IMR-90 (cell line): ENCODE measurements around the gene TBXAS1. TPM values are rescaled to one million over a fixed set of nuclear protein-coding genes. Genes with fewer than 3 reads are reported as not detected.

Experiments
- ATAC-seq: fragments of 200-7000 bp; cut with Tn5 transposase; 2 replicates; pipeline ENCODE4 v1.9.1; 2020; ENCODE audit warnings: low read depth, mild to moderate bottlenecking, moderate library complexity
- BruUV-seq: library from RNA; stranded (reverse); fragments of 400-500 nt; replicated peaks from 2 replicates; lab custom pipeline; 2021; lab: Mats Ljungman, UMichigan
- CTCF ChIA-PET: fragments of 300-600 bp; formaldehyde crosslinking; extraction: SDS; loops from one replicate; lab custom pipeline; 2021; ENCODE audit warnings: antibody characterized with exemption; lab: Yijun Ruan, JAX
- POLR2A ChIA-PET: fragments of 300-600 bp; sonication (Branson Sonifier 250); formaldehyde crosslinking; loops from one replicate; lab custom pipeline; 2022; ENCODE audit warnings: antibody characterized with exemption; ENCODE audit not compliant: unreplicated experiment; lab: Charles Lee
- DNase-seq: peaks from one replicate; pipeline ENCODE4 v3.0.0; 2013
- H2AFZ ChIP-seq: replicated peaks from 2 replicates; pipeline ENCODE3; 2013; ENCODE audit warnings: low read length, mild to moderate bottlenecking; ENCODE audit not compliant: poor library complexity
- H2AK5ac ChIP-seq: 2 replicates; pipeline ENCODE4 v1.6.1; 2013; ENCODE audit warnings: low read depth, low read length, inconsistent platforms
- H2AK9ac ChIP-seq: replicated peaks from 2 replicates; pipeline ENCODE3; 2013; ENCODE audit warnings: mild to moderate bottlenecking, low read depth, low read length, moderate library complexity; ENCODE audit not compliant: poor library complexity
- H2BK120ac ChIP-seq: 2 replicates; pipeline ENCODE4 v1.6.1; 2013; ENCODE audit warnings: low read depth, low read length, inconsistent platforms
- H2BK15ac ChIP-seq: 3 replicates; pipeline ENCODE4 v1.6.1; 2013; ENCODE audit warnings: low read depth, low read length, inconsistent platforms
- H2BK20ac ChIP-seq: 2 replicates; pipeline ENCODE4 v1.6.1; 2013; ENCODE audit warnings: low read depth, mild to moderate bottlenecking, inconsistent platforms, low read length, moderate library complexity
- H2BK5ac ChIP-seq: 2 replicates; pipeline ENCODE4 v1.6.1; 2013; ENCODE audit warnings: mild to moderate bottlenecking, low read depth, low read length, inconsistent platforms; ENCODE audit not compliant: poor library complexity, severe bottlenecking
- H3K14ac ChIP-seq: replicated peaks from 2 replicates; pipeline ENCODE4 v1.6.1; 2013; ENCODE audit warnings: low read depth, low read length, inconsistent platforms
- H3K18ac ChIP-seq: 2 replicates; pipeline ENCODE4 v1.6.1; 2013; ENCODE audit warnings: low read depth, low read length, control low read depth
- H3K23ac ChIP-seq: 2 replicates; pipeline ENCODE4 v1.6.1; 2013; ENCODE audit warnings: low read depth, low read length, inconsistent platforms
- H3K27ac ChIP-seq: 2 replicates; pipeline ENCODE4 v1.5.1; 2013; ENCODE audit warnings: mild to moderate bottlenecking, control low read depth, low read length; ENCODE audit not compliant: insufficient read depth
- H3K27me3 ChIP-seq: 2 replicates; pipeline ENCODE4 v1.6.1; 2013; ENCODE audit warnings: low read length; ENCODE audit not compliant: control insufficient read depth, insufficient read depth
- H3K36me3 ChIP-seq: 2 replicates; pipeline ENCODE4 v1.6.1; 2013; ENCODE audit warnings: low read length, mixed read lengths; ENCODE audit not compliant: control insufficient read depth, insufficient read depth
- H3K4ac ChIP-seq: 2 replicates; pipeline ENCODE4 v1.6.1; 2013; ENCODE audit warnings: low read depth, low read length, inconsistent platforms
- H3K4me1 ChIP-seq: 2 replicates; pipeline ENCODE4 v1.6.1; 2013; ENCODE audit warnings: low read length, mixed read lengths; ENCODE audit not compliant: control insufficient read depth, insufficient read depth
- H3K4me2 ChIP-seq: 2 replicates; pipeline ENCODE4 v1.6.1; 2013; ENCODE audit warnings: low read depth, mild to moderate bottlenecking, control low read depth, low read length, moderate library complexity
- H3K4me3 ChIP-seq: 2 replicates; pipeline ENCODE4 v1.5.1; 2013; ENCODE audit warnings: low read depth, mild to moderate bottlenecking, control low read depth, low read length, moderate library complexity; ENCODE audit not compliant: insufficient read depth
- H3K56ac ChIP-seq: 2 replicates; pipeline ENCODE4 v1.6.1; 2013; ENCODE audit warnings: low read length, inconsistent platforms; ENCODE audit not compliant: insufficient read depth; ENCODE audit errors: extremely low read depth
- H3K79me1 ChIP-seq, 2 experiments: 2 replicates each; pipeline ENCODE4 v1.6.1; 2013; ENCODE audit warnings: low read length in 2 of 2, inconsistent platforms in 1 of 2, low read depth in 1 of 2
- H3K9ac ChIP-seq: 2 replicates; pipeline ENCODE4 v1.6.1; 2013; ENCODE audit warnings: low read depth, low read length, control low read depth
- H3K9me1 ChIP-seq: 2 replicates; pipeline ENCODE4 v1.6.1; 2013; ENCODE audit warnings: low read length, inconsistent platforms; ENCODE audit not compliant: insufficient read depth
- H3K9me3 ChIP-seq: 2 replicates; pipeline ENCODE4 v1.6.1; 2013; ENCODE audit warnings: low read length; ENCODE audit not compliant: control insufficient read depth, insufficient read depth
- H4K20me1 ChIP-seq: 2 replicates; pipeline ENCODE4 v1.6.1; 2013; ENCODE audit warnings: low read length, inconsistent platforms; ENCODE audit not compliant: insufficient read depth
- H4K5ac ChIP-seq: 2 replicates; pipeline ENCODE4 v1.6.1; 2013; ENCODE audit warnings: mild to moderate bottlenecking, low read depth, low read length, control low read depth
- H4K8ac ChIP-seq, 2 experiments: 2 replicates each; pipeline ENCODE4 v1.6.1; 2013; ENCODE audit warnings: low read depth in 2 of 2, low read length in 2 of 2, control low read depth in 1 of 2, inconsistent platforms in 1 of 2
- H4K91ac ChIP-seq: 2 replicates; pipeline ENCODE4 v1.6.1; 2013; ENCODE audit warnings: low read depth, low read length, inconsistent platforms; ENCODE audit not compliant: insufficient read depth
- CEBPB ChIP-seq: IDR thresholded peaks from 2 replicates; pipeline ENCODE4 v1.6.1; 2012; ENCODE audit warnings: low read depth, low read length, improper control_type of control experiment
- CTCF ChIP-seq: conservative IDR thresholded peaks from 2 replicates; pipeline ENCODE4 v1.5.1; 2012; ENCODE audit warnings: mild to moderate bottlenecking, low read depth, low read length, improper control_type of control experiment
- FOS ChIP-seq: fragments of 150-350 bp; IDR thresholded peaks from 2 replicates; pipeline ENCODE4 v1.6.1; 2016; ENCODE audit warnings: low read depth, low read length
- MAFK ChIP-seq: IDR thresholded peaks from 2 replicates; pipeline ENCODE4 v1.6.1; 2012; ENCODE audit warnings: low read depth, low read length, improper control_type of control experiment
- NFE2L2 ChIP-seq: fragments of 150-350 bp; IDR thresholded peaks from 2 replicates; pipeline ENCODE4 v1.6.1; 2016; ENCODE audit warnings: low read depth, mild to moderate bottlenecking, low read length
- POLR2A ChIP-seq: IDR thresholded peaks from 2 replicates; pipeline ENCODE4 v1.6.1; 2012; ENCODE audit warnings: mild to moderate bottlenecking, low read depth, low read length
- RCOR1 ChIP-seq: IDR thresholded peaks from 2 replicates; pipeline ENCODE4 v1.6.1; 2012; ENCODE audit warnings: mild to moderate bottlenecking, low read length, improper control_type of control experiment; ENCODE audit not compliant: insufficient replicate concordance
- SMC3 ChIP-seq: fragments of 150-350 bp; IDR thresholded peaks from 2 replicates; pipeline ENCODE4 v1.6.1; 2016; ENCODE audit warnings: low read depth, mild to moderate bottlenecking, antibody characterized with exemption, low read length, moderate library complexity
- USF2 ChIP-seq: fragments of 150-350 bp; IDR thresholded peaks from 2 replicates; pipeline ENCODE4 v1.6.1; 2017; ENCODE audit warnings: mild to moderate bottlenecking, antibody characterized with exemption, low read length, low read depth
- WGBS, 2 experiments: methylation state at CpG; one replicate each; pipeline versions ENCODE4 v1.1.5 to v1.1.7; 2013; ENCODE audit warnings: missing lambda C conversion rate in 2 of 2; ENCODE audit not compliant: insufficient read length in 1 of 2; ENCODE audit errors: extremely low coverage in 2 of 2; 5-methylcytosine and 5-hydroxymethylcytosine counted together
- dilution Hi-C: fragments of 300-500 bp; cut with HindIII; formaldehyde crosslinking; loops from one replicate; pipeline ENCODE4 v1.14.3; 2018; ENCODE audit warnings: low sequenced_read_pairs; ENCODE audit not compliant: unreplicated experiment
- in situ Hi-C: fragments of 300-500 bp; cut with MboI; formaldehyde crosslinking; loops from 3 replicates; pipeline ENCODE4 v1.14.3; 2019; ENCODE audit warnings: low sequenced_read_pairs, inconsistent platforms, mixed read lengths
- intact Hi-C: fragments of 100-400 bp; cut with micrococcal nuclease; formaldehyde crosslinking; loops from 2 replicates; pipeline ENCODE4 v1.10.0; 2022
- polyA plus RNA-seq, 3 experiments: library from polyadenylated mRNA; depleted of rRNA; stranded (reverse); fragments of >200 nt; gene quantifications; 2 replicates each; pipeline ENCODE4 v1.2.3, GENCODE V29; 2012; ENCODE audit warnings: low replicate concordance in 1 of 3
- total RNA-seq: library from RNA; depleted of rRNA; stranded (reverse); fragments of >200 nt; gene quantifications from 2 replicates; pipeline ENCODE4 v1.2.3, GENCODE V29; 2012

The TBXAS1 gene
- total and polyA plus RNA-seq, 2 of the 4 experiments (the other 2 are of a cell fraction) = 5.9 to 10.8 TPM

- ATAC-seq (no peak), DNase-seq (no peak)
- Histone ChIP-seq H3K9me1 (no peaks in the 10 kb centered on the region), H3K27me3 (no peaks in the 10 kb centered on the region), H3K9ac (no peak overlapping the region), H2BK120ac (no peak overlapping the region), H4K8ac (no peak overlapping the region), H2BK5ac (no peak overlapping the region), H2AK5ac (no peak overlapping the region), H3K36me3 (no peaks in the 10 kb centered on the region), H2AK9ac (no peak overlapping the region), H3K9me3 (no peaks in the 10 kb centered on the region), H3K4me2 (no peak overlapping the region), H4K20me1 (no peaks in the 10 kb centered on the region), H3K18ac (no peak overlapping the region), H3K79me1 (no peaks in the 10 kb centered on the region), H3K4me3 (no peak overlapping the region), H3K14ac (no peak overlapping the region), H4K91ac (no peak overlapping the region), H3K4ac (no peak overlapping the region), H3K23ac (no peak overlapping the region), H2BK15ac (no peak overlapping the region), H3K4me1 (no peaks in the 10 kb centered on the region), H2BK20ac (no peak overlapping the region), H4K5ac (no peak overlapping the region), H3K56ac (no peak overlapping the region), H3K27ac (no peak overlapping the region), H2AFZ (no peak overlapping the region)
- ChIA-PET CTCF (no interaction called here), POLR2A (no interaction called here)
- no peak for TF ChIP-seq RCOR1
- no peak for TF ChIP-seq USF2
- TF ChIP-seq FOS = no peak
- TF ChIP-seq SMC3 = no peak
- TF ChIP-seq CEBPB = no peak
- TF ChIP-seq NFE2L2 = no peak
- no peak for TF ChIP-seq CTCF
- no peak for TF ChIP-seq MAFK
- no peak for TF ChIP-seq POLR2A
- 100% methylated on average over 2 of the region's 7 CpGs; no CpG with 5 or more reads in 1 of the 2 experiments for WGBS, 2 experiments
- no TSS peak for BruUV-seq
- intact Hi-C loops = no loop called here
- in situ Hi-C loops = no loop called here
- dilution Hi-C loops = no loop called here
Measured at GRCh38 chr7:139923090-139923489, 94.0 kb downstream of the TBXAS1 start.
